ENCODE measurements around the gene NCAM1. TPM values are rescaled to one million over a fixed set of nuclear protein-coding genes. Genes with fewer than 3 reads are reported as not detected.
"Not testable (repeated sequence)": the region's sequence is repeated elsewhere in the genome, so short reads cannot be mapped to it uniquely, and the experiment has no call there.

The NCAM1 gene
- total RNA-seq, 1 donor from 2014 or later = not detected

- DNase-seq (ENCODE audit: low spot score) = no peak
- intact Hi-C loops (cut with micrococcal nuclease) = no loop called here
- no peaks in the 10 kb centered on the region for H3K9me3 Mint-ChIP-seq
- no peaks in the 10 kb centered on the region for H3K27me3 Mint-ChIP-seq (ENCODE audit: insufficient read depth)
- no peak overlapping the region for H3K4me3 Mint-ChIP-seq
- H3K27ac Mint-ChIP-seq = no peak overlapping the region
- no peaks in the 10 kb centered on the region for H3K36me3 Mint-ChIP-seq (ENCODE audit: low read depth)
- no peaks in the 10 kb centered on the region for H3K4me1 Mint-ChIP-seq (ENCODE audit: low read depth)
These were observed 85.6 kb downstream of the NCAM1 start for GRCh38 chr11:113046866-113047265.

GRCh38 chr11:113048820-113049768, 87.9 kb downstream of the NCAM1 start:
- Mint-ChIP-seq H3K9me3 (no peaks in the 10 kb centered on the region), H3K36me3 (ENCODE audit: low read depth) (no peaks in the 10 kb centered on the region), H3K27me3 (ENCODE audit: insufficient read depth) (no peaks in the 10 kb centered on the region), H3K4me3 (no peak overlapping the region), H3K27ac (no peak overlapping the region), H3K4me1 (ENCODE audit: low read depth) (no peaks in the 10 kb centered on the region)
- intact Hi-C loops (cut with micrococcal nuclease) = no loop called here
- DNase-seq (ENCODE audit: low spot score) = no peak

- intact Hi-C loops (cut with micrococcal nuclease); H3K36me3 Mint-ChIP-seq (ENCODE audit: low read depth); H3K4me3 Mint-ChIP-seq; H3K27ac Mint-ChIP-seq; H3K27me3 Mint-ChIP-seq (ENCODE audit: insufficient read depth); H3K9me3 Mint-ChIP-seq; DNase-seq (ENCODE audit: low spot score); H3K4me1 Mint-ChIP-seq (ENCODE audit: low read depth): not testable (repeated sequence)
These were observed 91.8 kb downstream of the NCAM1 start for GRCh38 chr11:113053042-113053441.

GRCh38 chr11:113057038-113057437, 95.8 kb downstream of the NCAM1 start:
- H3K27me3 Mint-ChIP-seq (ENCODE audit: insufficient read depth) = no peaks in the 10 kb centered on the region
- no peaks in the 10 kb centered on the region for H3K36me3 Mint-ChIP-seq (ENCODE audit: low read depth)
- H3K9me3 Mint-ChIP-seq = no peaks in the 10 kb centered on the region
- no peak for DNase-seq (ENCODE audit: low spot score)
- no peak overlapping the region for H3K27ac Mint-ChIP-seq
- intact Hi-C loops (cut with micrococcal nuclease) = no loop called here
- no peak overlapping the region for H3K4me3 Mint-ChIP-seq
- no peaks in the 10 kb centered on the region for H3K4me1 Mint-ChIP-seq (ENCODE audit: low read depth)

GRCh38 chr11:113059548-113059947, 98.3 kb downstream of the NCAM1 start:
- no peaks in the 10 kb centered on the region for H3K27me3 Mint-ChIP-seq (ENCODE audit: insufficient read depth)
- no peaks in the 10 kb centered on the region for H3K9me3 Mint-ChIP-seq
- intact Hi-C loops (cut with micrococcal nuclease) = no loop called here
- no peak overlapping the region for H3K27ac Mint-ChIP-seq
- H3K4me1 Mint-ChIP-seq (ENCODE audit: low read depth) = no peaks in the 10 kb centered on the region
- no peaks in the 10 kb centered on the region for H3K36me3 Mint-ChIP-seq (ENCODE audit: low read depth)
- H3K4me3 Mint-ChIP-seq = no peak overlapping the region
- no peak for DNase-seq (ENCODE audit: low spot score)

GRCh38 chr11:113065330-113065729, 104.1 kb downstream of the NCAM1 start:
- H3K27ac Mint-ChIP-seq = no peak overlapping the region
- no peaks in the 10 kb centered on the region for H3K9me3 Mint-ChIP-seq
- no peaks in the 10 kb centered on the region for H3K4me1 Mint-ChIP-seq (ENCODE audit: low read depth)
- no peak overlapping the region for H3K4me3 Mint-ChIP-seq
- H3K36me3 Mint-ChIP-seq (ENCODE audit: low read depth) = no peaks in the 10 kb centered on the region
- no peaks in the 10 kb centered on the region for H3K27me3 Mint-ChIP-seq (ENCODE audit: insufficient read depth)
- DNase-seq (ENCODE audit: low spot score) = no peak
- intact Hi-C loops (cut with micrococcal nuclease) = no loop called here

GRCh38 chr11:113072237-113072858, 111.1 kb downstream of the NCAM1 start:
- H3K27ac Mint-ChIP-seq = no peak overlapping the region
- H3K4me3 Mint-ChIP-seq = no peak overlapping the region
- H3K27me3 Mint-ChIP-seq (ENCODE audit: insufficient read depth) = no peaks in the 10 kb centered on the region
- intact Hi-C loops (cut with micrococcal nuclease) = no loop called here
- no peaks in the 10 kb centered on the region for H3K36me3 Mint-ChIP-seq (ENCODE audit: low read depth)
- H3K4me1 Mint-ChIP-seq (ENCODE audit: low read depth) = no peaks in the 10 kb centered on the region
- no peaks in the 10 kb centered on the region for H3K9me3 Mint-ChIP-seq
- DNase-seq (ENCODE audit: low spot score) = no peak

GRCh38 chr11:113073290-113073953, 112.2 kb downstream of the NCAM1 start:
- no peaks in the 10 kb centered on the region for H3K4me1 Mint-ChIP-seq (ENCODE audit: low read depth)
- no peaks in the 10 kb centered on the region for H3K9me3 Mint-ChIP-seq
- H3K27me3 Mint-ChIP-seq (ENCODE audit: insufficient read depth) = no peaks in the 10 kb centered on the region
- DNase-seq (ENCODE audit: low spot score) = no peak
- no peaks in the 10 kb centered on the region for H3K36me3 Mint-ChIP-seq (ENCODE audit: low read depth)
- H3K27ac Mint-ChIP-seq = no peak overlapping the region
- intact Hi-C loops (cut with micrococcal nuclease) = no loop called here
- H3K4me3 Mint-ChIP-seq = no peak overlapping the region

- intact Hi-C loops (cut with micrococcal nuclease) = no loop called here
- no peak for DNase-seq (ENCODE audit: low spot score)
- Mint-ChIP-seq H3K36me3 (ENCODE audit: low read depth) (no peaks in the 10 kb centered on the region), H3K9me3 (no peaks in the 10 kb centered on the region), H3K27ac (no peak overlapping the region), H3K4me3 (no peak overlapping the region), H3K27me3 (ENCODE audit: insufficient read depth) (no peaks in the 10 kb centered on the region), H3K4me1 (ENCODE audit: low read depth) (no peaks in the 10 kb centered on the region)
These were observed 114.4 kb downstream of the NCAM1 start for GRCh38 chr11:113075586-113076095.

- no peaks in the 10 kb centered on the region for H3K4me1 Mint-ChIP-seq (ENCODE audit: low read depth)
- intact Hi-C loops (cut with micrococcal nuclease) = no loop called here
- H3K4me3 Mint-ChIP-seq = no peak overlapping the region
- H3K27ac Mint-ChIP-seq = no peak overlapping the region
- no peak for DNase-seq (ENCODE audit: low spot score)
- H3K9me3 Mint-ChIP-seq = no peaks in the 10 kb centered on the region
- no peaks in the 10 kb centered on the region for H3K27me3 Mint-ChIP-seq (ENCODE audit: insufficient read depth)
- no peaks in the 10 kb centered on the region for H3K36me3 Mint-ChIP-seq (ENCODE audit: low read depth)
These were observed 116.2 kb downstream of the NCAM1 start for GRCh38 chr11:113077379-113077778.

GRCh38 chr11:113082341-113082955, 121.2 kb downstream of the NCAM1 start:
- intact Hi-C loops (cut with micrococcal nuclease) = no loop called here
- H3K36me3 Mint-ChIP-seq (ENCODE audit: low read depth) = no peaks in the 10 kb centered on the region
- no peak overlapping the region for H3K4me3 Mint-ChIP-seq
- no peaks in the 10 kb centered on the region for H3K27me3 Mint-ChIP-seq (ENCODE audit: insufficient read depth)
- H3K27ac Mint-ChIP-seq = no peak overlapping the region
- no peaks in the 10 kb centered on the region for H3K9me3 Mint-ChIP-seq
- no peak for DNase-seq (ENCODE audit: low spot score)
- no peaks in the 10 kb centered on the region for H3K4me1 Mint-ChIP-seq (ENCODE audit: low read depth)

- Mint-ChIP-seq H3K4me1 (ENCODE audit: low read depth) (no peaks in the 10 kb centered on the region), H3K9me3 (no peaks in the 10 kb centered on the region), H3K27me3 (ENCODE audit: insufficient read depth) (no peaks in the 10 kb centered on the region), H3K36me3 (ENCODE audit: low read depth) (no peaks in the 10 kb centered on the region), H3K4me3 (no peak overlapping the region), H3K27ac (no peak overlapping the region)
- DNase-seq (ENCODE audit: low spot score) = no peak
- intact Hi-C loops (cut with micrococcal nuclease) = no loop called here
These were observed 122.4 kb downstream of the NCAM1 start for GRCh38 chr11:113083571-113083970.

Measured in activated T-helper 1 cell treated with anti-CD3 and anti-CD28 coated beads, Interleukin-12 subunit alpha, Interleukin-12 subunit beta, Interleukin-2, Interleukin-4 antibody, amounts not matched to agents 30 ng/mL and 10 ng/mL and 1 ng/mL, durations not matched to agents 14 hours and 24 hours and 36 hours (primary cell).